ENCODE measurements around the gene OAT. TPM values are rescaled to one million over a fixed set of nuclear protein-coding genes. Genes with fewer than 3 reads are reported as not detected.

The OAT gene
- total and polyA plus RNA-seq, 10 of the 15 experiments (the other 5 are each of a cell fraction or from before 2014, with no cell fraction given) = 1.2 to 9.8 (median 1.6) TPM

GRCh38 chr10:124359336-124359832, 59.3 kb downstream of the OAT start:
- CTCF ChIA-PET = no interaction called here
- DNase-seq (ENCODE audit: low read depth, low spot score) = no peak
- Histone ChIP-seq H2AFZ (ENCODE audit: control insufficient read depth, low read depth, low read length) (no peak overlapping the region), H4K20me1 (ENCODE audit: control insufficient read depth, insufficient read depth) (no peaks in the 10 kb centered on the region), H3K9me3 (replicated peaks; ENCODE audit: control insufficient read depth, insufficient read depth, low read length) (no peaks in the 10 kb centered on the region; the same call in 2 of the 3 replicates), H3K27ac (ENCODE audit: control insufficient read depth, insufficient read depth) (no peak overlapping the region), H3K9ac (ENCODE audit: control insufficient read depth, insufficient read depth, low read length) (no peak overlapping the region), H3K27me3 (replicated peaks in 1 of 2; ENCODE audit: control insufficient read depth in 2 of 2, insufficient read depth in 2 of 2, low read length in 1 of 2) (no peaks in the 10 kb centered on the region), H3K79me2 (ENCODE audit: control insufficient read depth, insufficient read depth, low read length) (no peaks in the 10 kb centered on the region), H3K36me3 (ENCODE audit: control insufficient read depth in 2 of 2, insufficient read depth in 2 of 2, low read length in 1 of 2) (no peaks in the 10 kb centered on the region), H3K4me3 (no peak overlapping the region), H3K4me1 (ENCODE audit: control insufficient read depth, insufficient read depth, low read length) (no peaks in the 10 kb centered on the region), H3K4me2 (ENCODE audit: control insufficient read depth, insufficient read depth) (no peak overlapping the region)
- TF ChIP-seq ZNF622 (IDR thresholded peaks at IDR 0.05) (no peak), HDAC6 (IDR thresholded peaks at IDR 0.05; ENCODE audit: unreplicated experiment) (no peak), ATF2 (IDR thresholded peaks at IDR 0.05; ENCODE audit: low read length) (no peak), HSF1 (IDR thresholded peaks at IDR 0.05; ENCODE audit: low read depth, low read length) (no peak), SREBF1 (IDR thresholded peaks at IDR 0.05; ENCODE audit: low read length) (no peak), SREBF2 (IDR thresholded peaks at IDR 0.05; ENCODE audit: low read length) (no peak), YY1 (IDR thresholded peaks at IDR 0.05; ENCODE audit: low read depth, low read length) (no peak), KAT2A (conservative IDR thresholded peaks at IDR 0.05; ENCODE audit: control insufficient read depth, low read depth, low read length) (no peak), KDM1A (IDR thresholded peaks at IDR 0.05; ENCODE audit: borderline replicate concordance) (no peak), CHD4 (IDR thresholded peaks at IDR 0.05) (no peak), FOXM1 (IDR thresholded peaks at IDR 0.05; ENCODE audit: low read depth, low read length) (no peak), SMAD1 (IDR thresholded peaks at IDR 0.05; ENCODE audit: low read depth, partially characterized antibody) (no peak)
- WGBS (ENCODE audit: insufficient coverage, insufficient replicate concordance, low lambda C conversion rate, missing lambda C conversion rate) = 0% methylated on average over 2 of the region's 2 CpGs
- intact Hi-C loops (cut with micrococcal nuclease; ENCODE audit: unreplicated experiment) = no loop called here
- FAIRE-seq = no peak
- SMC1A ChIA-PET (ENCODE audit: uncharacterized antibody, unreplicated experiment) = no interaction called here
- no peak for ATAC-seq
- POLR2A ChIA-PET = no interaction called here
- RAD21 ChIA-PET (ENCODE audit: unreplicated experiment) = no interaction called here
- in situ Hi-C loops (cut with MboI) = no loop called here
- no TSS peak for BruUV-seq (replicated peaks)

Data from GM12878 (cell line).